Lung microvascular endothelial cell (primary cell): ENCODE measurements around the gene AFF3. TPM values are rescaled to one million over a fixed set of nuclear protein-coding genes. Genes with fewer than 3 reads are reported as not detected.

Experiments
- DNase-seq, 2 donors: peaks; one replicate each; pipeline versions ENCODE4 v3.0.0 to v3.0.0-alpha.2; 2010; ENCODE audit warnings: low read depth in 2 of 2
- total RNA-seq: library from RNA; depleted of rRNA; stranded (reverse); fragments of >200 nt; gene quantifications from 2 replicates; pipeline ENCODE4 v1.2.1, GENCODE V29; 2014

AFF3 gene
- total RNA-seq, 1 donor from 2014 or later: under 0.01 TPM

GRCh38 chr2:100043081-100043890 lies 99.1 kb downstream of the AFF3 start:
- DNase-seq: no peak

GRCh38 chr2:100042562-100042961 lies 99.8 kb downstream of the AFF3 start:
- DNase-seq: no peak

- no peak for DNase-seq
Observed at GRCh38 chr2:100041946-100042345, 100.4 kb downstream of the AFF3 start.

GRCh38 chr2:100041385-100041784 lies 101.0 kb downstream of the AFF3 start:
- no peak for DNase-seq

GRCh38 chr2:100040906-100041305 lies 101.5 kb downstream of the AFF3 start:
- DNase-seq: no peak

- DNase-seq: no peak
Observed at GRCh38 chr2:100039291-100039980, 103.0 kb downstream of the AFF3 start.

- no peak for DNase-seq
Observed at GRCh38 chr2:100038011-100038410, 104.4 kb downstream of the AFF3 start.

- DNase-seq: no peak
Observed at GRCh38 chr2:100036793-100037192, 105.6 kb downstream of the AFF3 start.

- no peak for DNase-seq
Observed at GRCh38 chr2:100036026-100036425, 106.4 kb downstream of the AFF3 start.

GRCh38 chr2:100034431-100034830 lies 108.0 kb downstream of the AFF3 start:
- no peak for DNase-seq

- DNase-seq: no peak
Observed at GRCh38 chr2:100033976-100034375, 108.4 kb downstream of the AFF3 start.

- DNase-seq: no peak
Observed at GRCh38 chr2:100031604-100032003, 110.8 kb downstream of the AFF3 start.

- DNase-seq: no peak
Observed at GRCh38 chr2:100029460-100029859, 112.9 kb downstream of the AFF3 start.

GRCh38 chr2:100021791-100022340 lies 120.5 kb downstream of the AFF3 start:
- peak in 1 of 2 donors; percentile 46 for DNase-seq

GRCh38 chr2:100019499-100019898 lies 122.9 kb downstream of the AFF3 start:
- no peak for DNase-seq

- DNase-seq: peak in 1 of 2 donors; percentile 17
Observed at GRCh38 chr2:100018341-100019193, 123.8 kb downstream of the AFF3 start.

- DNase-seq: no peak
Observed at GRCh38 chr2:100017633-100018032, 124.8 kb downstream of the AFF3 start.

GRCh38 chr2:100016756-100017155 lies 125.6 kb downstream of the AFF3 start:
- DNase-seq: no peak

GRCh38 chr2:100015849-100016248 lies 126.5 kb downstream of the AFF3 start:
- no peak for DNase-seq

GRCh38 chr2:100013892-100014677 lies 128.3 kb downstream of the AFF3 start:
- peak; percentile 2 to 92 for DNase-seq

GRCh38 chr2:100012561-100012960 lies 129.8 kb downstream of the AFF3 start:
- no peak for DNase-seq
